Neuronal stem cell (in vitro differentiated cells): ENCODE data around the gene RIMS4.

ENCODE experiments used
- DNase-seq: peaks from one replicate; pipeline ENCODE4 v3.0.0-alpha.2; 2013; ENCODE audit warnings: low spot score
- H2AFZ ChIP-seq: one replicate; pipeline ENCODE4 v1.6.1; 2013; ENCODE audit warnings: mild to moderate bottlenecking, low read length, inconsistent platforms
- H2AK5ac ChIP-seq: 2 replicates; pipeline ENCODE4 v1.6.1; 2013; ENCODE audit warnings: low read depth, mild to moderate bottlenecking, inconsistent platforms, low read length, moderate library complexity, mixed read lengths
- H2BK120ac ChIP-seq: 2 replicates; pipeline ENCODE4 v1.6.1; 2013; ENCODE audit warnings: low read depth, mild to moderate bottlenecking, inconsistent platforms, low read length, moderate library complexity, mixed read lengths
- H2BK12ac ChIP-seq: one replicate; pipeline ENCODE4 v1.6.1; 2013; ENCODE audit warnings: low read length, inconsistent platforms
- H2BK15ac ChIP-seq: 2 replicates; pipeline ENCODE4 v1.6.1; 2013; ENCODE audit warnings: mild to moderate bottlenecking, low read length, inconsistent platforms, mixed read lengths
- H2BK5ac ChIP-seq: one replicate; pipeline ENCODE4 v1.6.1; 2013; ENCODE audit warnings: inconsistent platforms, mild to moderate bottlenecking, low read length, moderate library complexity
- H3K14ac ChIP-seq: one replicate; pipeline ENCODE4 v1.6.1; 2013; ENCODE audit warnings: low read length, inconsistent platforms
- H3K18ac ChIP-seq: 2 replicates; pipeline ENCODE4 v1.6.1; 2013; ENCODE audit warnings: low read length, inconsistent platforms
- H3K23ac ChIP-seq: 2 replicates; pipeline ENCODE4 v1.6.1; 2013; ENCODE audit warnings: low read depth, mild to moderate bottlenecking, mixed read lengths, low read length, inconsistent platforms; ENCODE audit not compliant: poor library complexity
- H3K27ac ChIP-seq: replicated peaks from 3 replicates; pipeline ENCODE4 v1.5.1; 2013; ENCODE audit warnings: low read length, inconsistent platforms
- H3K27me3 ChIP-seq, 3 experiments: 2 replicates each; pipeline ENCODE4 v1.6.1; 2013; ENCODE audit warnings: low read length in 3 of 3, mild to moderate bottlenecking in 2 of 3, inconsistent platforms in 1 of 3, low read depth in 1 of 3, mixed read lengths in 1 of 3, moderate library complexity in 1 of 3; ENCODE audit not compliant: control insufficient read depth in 3 of 3, insufficient read depth in 3 of 3
- H3K36me3 ChIP-seq, 2 donors: replicated peaks in 1 of 2; 2 replicates each; pipeline ENCODE4 v1.6.1; 2013; ENCODE audit warnings: low read length in 2 of 2; ENCODE audit not compliant: control insufficient read depth in 2 of 2, insufficient read depth in 2 of 2
- H3K4ac ChIP-seq: 2 replicates; pipeline ENCODE4 v1.6.1; 2013; ENCODE audit warnings: inconsistent platforms, mild to moderate bottlenecking, low read length, moderate library complexity
- H3K4me1 ChIP-seq, 2 donors: 1 replicate in 1 of 2; 2 replicates in 1 of 2; pipeline ENCODE4 v1.6.1; 2013; ENCODE audit warnings: low read length in 2 of 2, low read depth in 1 of 2; ENCODE audit not compliant: control insufficient read depth in 2 of 2, insufficient read depth in 1 of 2
- H3K4me2 ChIP-seq: one replicate; pipeline ENCODE4 v1.6.1; 2013; ENCODE audit warnings: mild to moderate bottlenecking, low read length, inconsistent platforms; ENCODE audit not compliant: insufficient read depth, poor library complexity, severe bottlenecking
- H3K4me3 ChIP-seq, 2 donors: 2 replicates each; pipeline ENCODE4 v1.5.1; 2013; ENCODE audit warnings: low read length in 2 of 2, mild to moderate bottlenecking in 2 of 2, inconsistent platforms in 1 of 2, moderate library complexity in 1 of 2
- H3K79me1 ChIP-seq: one replicate; pipeline ENCODE4 v1.6.1; 2013; ENCODE audit warnings: low read depth, mild to moderate bottlenecking, inconsistent platforms, low read length, moderate library complexity
- H3K9ac ChIP-seq: one replicate; pipeline ENCODE4 v1.6.1; 2013; ENCODE audit warnings: mild to moderate bottlenecking, low read depth, low read length, inconsistent platforms; ENCODE audit not compliant: poor library complexity
- H3K9me3 ChIP-seq, 2 donors: replicated peaks in 1 of 2; 2 replicates each; pipeline versions ENCODE3 to v1.6.1; 2013; ENCODE audit warnings: low read length in 2 of 2, mild to moderate bottlenecking in 2 of 2, inconsistent platforms in 1 of 2, low read depth in 1 of 2, mixed read lengths in 1 of 2, moderate library complexity in 1 of 2; ENCODE audit not compliant: control insufficient read depth in 2 of 2, insufficient read depth in 1 of 2
- H4K8ac ChIP-seq: one replicate; pipeline ENCODE4 v1.6.1; 2013; ENCODE audit warnings: low read depth, mild to moderate bottlenecking, inconsistent platforms, low read length, moderate library complexity
- H4K91ac ChIP-seq: one replicate; pipeline ENCODE4 v1.6.1; 2013; ENCODE audit warnings: low read length, low read depth, mild to moderate bottlenecking, inconsistent platforms; ENCODE audit not compliant: poor library complexity
- WGBS, 2 donors: extraction: QIAGEN DNeasy Blood & Tissue Kit; methylation state at CpG; one replicate each; pipeline ENCODE4 v1.1.7; 2013; ENCODE audit warnings: missing lambda C conversion rate in 2 of 2, mixed read lengths in 1 of 2; ENCODE audit not compliant: insufficient read length in 2 of 2, insufficient replicate concordance in 1 of 2; ENCODE audit errors: extremely low coverage in 2 of 2; 5-methylcytosine and 5-hydroxymethylcytosine counted together

The RIMS4 gene

GRCh38 chr20:44714701-44715498 lies 95.4 kb downstream of the RIMS4 start, which contains the start of gene CCN5:
Gene CCN5 (plus strand): TSS chr20:44715369. CDS start chr20:44715391, 22 bp downstream.
- no peak for DNase-seq
- no peaks in the 10 kb centered on the region for H3K9me3 ChIP-seq
- peaks cover 0 to 8% (median 0%) of the 10 kb centered on the region in 3 experiments for H3K27me3 ChIP-seq
- peaks cover 0 to 1% of the 10 kb centered on the region in 2 donors for H3K4me1 ChIP-seq
- H3K9ac ChIP-seq, result no peak within 1 kb of the TSS
- H3K27ac ChIP-seq, result no peak within 1 kb of the TSS
- no peak within 1 kb of the TSS for H3K4me2 ChIP-seq
- H4K8ac ChIP-seq, result no peak within 1 kb of the TSS
- no peak within 1 kb of the TSS for H2BK12ac ChIP-seq
- H2AFZ ChIP-seq, result no peak within 1 kb of the TSS
- H3K4me3 ChIP-seq, result no peak within 1 kb of the TSS
- H2BK5ac ChIP-seq, result no peak within 1 kb of the TSS
- H3K23ac ChIP-seq, result no peak within 1 kb of the TSS
- no peaks in the 10 kb centered on the region for H3K36me3 ChIP-seq
- H3K79me1 ChIP-seq, result no peaks in the 10 kb centered on the region
- no peak within 1 kb of the TSS for H2BK120ac ChIP-seq
- H2AK5ac ChIP-seq, result no peak within 1 kb of the TSS
- no peak within 1 kb of the TSS for H4K91ac ChIP-seq
- H2BK15ac ChIP-seq, result no peak within 1 kb of the TSS
- H3K4ac ChIP-seq, result no peak within 1 kb of the TSS
- H3K18ac ChIP-seq, result peak within 1 kb of the TSS; percentile 39
- WGBS, 2 donors, result no CpG with 5 or more reads among the region's 28 CpGs
- no peak within 1 kb of the TSS for H3K14ac ChIP-seq

GRCh38 chr20:44714102-44714700 lies 96.1 kb downstream of the RIMS4 start:
- peaks cover 0 to 1% of the 10 kb centered on the region in 2 donors for H3K4me1 ChIP-seq
- no peak overlapping the region for H2BK12ac ChIP-seq
- H3K27ac ChIP-seq, result no peak overlapping the region
- H3K14ac ChIP-seq, result no peak overlapping the region
- no peak overlapping the region for H2BK15ac ChIP-seq
- no peak overlapping the region for H2BK5ac ChIP-seq
- no peaks in the 10 kb centered on the region for H3K79me1 ChIP-seq
- no peak overlapping the region for H4K91ac ChIP-seq
- DNase-seq, result no peak
- no peak overlapping the region for H3K4me3 ChIP-seq
- no peaks in the 10 kb centered on the region for H3K9me3 ChIP-seq
- peak overlapping the region; percentile 39 for H3K18ac ChIP-seq
- no peak overlapping the region for H2AFZ ChIP-seq
- H3K4me2 ChIP-seq, result no peak overlapping the region
- no peak overlapping the region for H2BK120ac ChIP-seq
- no peak overlapping the region for H3K4ac ChIP-seq
- H3K36me3 ChIP-seq, result no peaks in the 10 kb centered on the region
- no CpG with 5 or more reads among the region's 13 CpGs for WGBS, 2 donors
- no peak overlapping the region for H4K8ac ChIP-seq
- H3K23ac ChIP-seq, result no peak overlapping the region
- peaks cover 0 to 8% (median 0%) of the 10 kb centered on the region in 3 experiments for H3K27me3 ChIP-seq
- H2AK5ac ChIP-seq, result no peak overlapping the region
- H3K9ac ChIP-seq, result no peak overlapping the region

- Histone ChIP-seq H3K4me1 (peaks cover 5 to 6% of the 10 kb centered on the region in 2 donors), H3K79me1 (no peaks in the 10 kb centered on the region), H2AFZ (no peak overlapping the region), H3K18ac (no peak overlapping the region), H3K4ac (no peak overlapping the region), H3K4me3 (no peak overlapping the region), H3K36me3 (no peaks in the 10 kb centered on the region), H3K23ac (no peak overlapping the region), H2AK5ac (no peak overlapping the region), H2BK120ac (no peak overlapping the region), H2BK15ac (no peak overlapping the region), H2BK12ac (no peak overlapping the region), H4K91ac (no peak overlapping the region), H3K9me3 (no peaks in the 10 kb centered on the region), H3K14ac (no peak overlapping the region), H3K4me2 (no peak overlapping the region), H3K9ac (no peak overlapping the region), H4K8ac (no peak overlapping the region), H3K27me3 (no peaks in the 10 kb centered on the region), H2BK5ac (no peak overlapping the region), H3K27ac (no peak overlapping the region)
- DNase-seq, result no peak
- no CpG with 5 or more reads among the region's 8 CpGs for WGBS, 2 donors
Observed at GRCh38 chr20:44711237-44711636, 99.1 kb downstream of the RIMS4 start.

GRCh38 chr20:44709797-44710196 lies 100.5 kb downstream of the RIMS4 start:
- Histone ChIP-seq H3K23ac (peak overlapping the region; percentile 29), H3K4ac (no peak overlapping the region), H2BK5ac (peak overlapping the region; percentile 50), H3K9ac (no peak overlapping the region), H2BK15ac (no peak overlapping the region), H3K18ac (peak overlapping the region; percentile 46), H3K14ac (peak overlapping the region; percentile 87), H3K4me1 (peaks cover 5 to 7% of the 10 kb centered on the region in 2 donors), H3K4me2 (no peak overlapping the region), H3K4me3 (no peak overlapping the region), H3K79me1 (no peaks in the 10 kb centered on the region), H2AK5ac (no peak overlapping the region), H4K91ac (no peak overlapping the region), H2BK120ac (no peak overlapping the region), H2BK12ac (peak overlapping the region; percentile 30), H3K27ac (no peak overlapping the region), H3K36me3 (no peaks in the 10 kb centered on the region), H4K8ac (no peak overlapping the region), H3K27me3 (no peaks in the 10 kb centered on the region), H2AFZ (no peak overlapping the region), H3K9me3 (no peaks in the 10 kb centered on the region)
- no CpG with 5 or more reads among the region's 9 CpGs for WGBS, 2 donors
- DNase-seq, result no peak
